H1 (cell line): ENCODE measurements around the gene RANBP9. TPM values are rescaled to one million over a fixed set of nuclear protein-coding genes. Genes with fewer than 3 reads are reported as not detected.

ENCODE experiments used
- ASH2L ChIP-seq: fragments of 200-600, 300-600 bp; sonication (generic); IDR thresholded peaks from one replicate; pipeline ENCODE4 v1.7.1; 2017; ENCODE audit warnings: low read length
- EP300 ChIP-seq, 2 experiments: IDR thresholded peaks; 1 replicate in 1 of 2; 2 replicates in 1 of 2; pipeline ENCODE4 v1.6.1; 2011 to 2012; ENCODE audit warnings: low read depth in 2 of 2, low read length in 2 of 2, mild to moderate bottlenecking in 2 of 2, borderline replicate concordance in 1 of 2, inconsistent platforms in 1 of 2, moderate library complexity in 1 of 2
- GABPA ChIP-seq: IDR thresholded peaks from 2 replicates; pipeline ENCODE4 v1.6.1; 2011; ENCODE audit warnings: mild to moderate bottlenecking, low read length, moderate library complexity, borderline replicate concordance; ENCODE audit not compliant: insufficient read depth
- RAD21 ChIP-seq, 2 experiments: IDR thresholded peaks in 1 of 2; conservative IDR thresholded peaks in 1 of 2; 2 replicates each; pipeline ENCODE4 v1.6.1; 2011; ENCODE audit warnings: low read depth in 2 of 2, low read length in 2 of 2, improper control_type of control experiment in 1 of 2, inconsistent platforms in 1 of 2, mild to moderate bottlenecking in 1 of 2, moderate library complexity in 1 of 2
- SAP30 ChIP-seq: fragments of 300-600 bp; sonication (generic); IDR thresholded peaks from 2 replicates; pipeline ENCODE4 v1.7.1; 2012; ENCODE audit warnings: low read length, moderate library complexity, mild to moderate bottlenecking, inconsistent platforms; ENCODE audit not compliant: insufficient read depth, insufficient replicate concordance
- TBP ChIP-seq: IDR thresholded peaks from 2 replicates; pipeline ENCODE4 v1.6.1; 2011; ENCODE audit warnings: low read depth, low read length, improper control_type of control experiment
- polyA plus RNA-seq, 7 experiments: library from polyadenylated mRNA; depleted of rRNA in 3 of 7; stranded (reverse) in 5 of 7; unstranded in 2 of 7; fragments of >200 nt in 5 of 7; fragments of 200-250 nt in 2 of 7; gene quantifications; 1 replicate in 5 of 7; 2 replicates in 1 of 7; 4 replicates in 1 of 7; pipeline versions ENCODE4 v1.2.1 to v1.2.3, GENCODE V29; 2011 to 2013; ENCODE audit warnings: missing spikeins in 2 of 7, mixed read lengths in 2 of 7
- total RNA-seq: library from RNA; stranded (reverse); fragmentation: NEBNext Ultra II Directional; extraction: Animal tissue kit (Norgen Biotek cat#: 25700); gene quantifications from 2 replicates; pipeline ENCODE4 v1.2.1, GENCODE V29; 2021
- TF ChIP-seq, protein P1 (sequence below): fragments of 300-600 bp; sonication (generic); IDR thresholded peaks from 2 replicates; pipeline ENCODE4 v1.7.1; 2012; ENCODE audit warnings: low read length, moderate library complexity, mild to moderate bottlenecking, inconsistent platforms; ENCODE audit not compliant: insufficient replicate concordance

Gene RANBP9
- total and polyA plus RNA-seq, 2 of the 8 experiments (the other 6 are each of a cell fraction or from before 2014, with no cell fraction given), result 13.0 to 36.7 TPM

DNA sequence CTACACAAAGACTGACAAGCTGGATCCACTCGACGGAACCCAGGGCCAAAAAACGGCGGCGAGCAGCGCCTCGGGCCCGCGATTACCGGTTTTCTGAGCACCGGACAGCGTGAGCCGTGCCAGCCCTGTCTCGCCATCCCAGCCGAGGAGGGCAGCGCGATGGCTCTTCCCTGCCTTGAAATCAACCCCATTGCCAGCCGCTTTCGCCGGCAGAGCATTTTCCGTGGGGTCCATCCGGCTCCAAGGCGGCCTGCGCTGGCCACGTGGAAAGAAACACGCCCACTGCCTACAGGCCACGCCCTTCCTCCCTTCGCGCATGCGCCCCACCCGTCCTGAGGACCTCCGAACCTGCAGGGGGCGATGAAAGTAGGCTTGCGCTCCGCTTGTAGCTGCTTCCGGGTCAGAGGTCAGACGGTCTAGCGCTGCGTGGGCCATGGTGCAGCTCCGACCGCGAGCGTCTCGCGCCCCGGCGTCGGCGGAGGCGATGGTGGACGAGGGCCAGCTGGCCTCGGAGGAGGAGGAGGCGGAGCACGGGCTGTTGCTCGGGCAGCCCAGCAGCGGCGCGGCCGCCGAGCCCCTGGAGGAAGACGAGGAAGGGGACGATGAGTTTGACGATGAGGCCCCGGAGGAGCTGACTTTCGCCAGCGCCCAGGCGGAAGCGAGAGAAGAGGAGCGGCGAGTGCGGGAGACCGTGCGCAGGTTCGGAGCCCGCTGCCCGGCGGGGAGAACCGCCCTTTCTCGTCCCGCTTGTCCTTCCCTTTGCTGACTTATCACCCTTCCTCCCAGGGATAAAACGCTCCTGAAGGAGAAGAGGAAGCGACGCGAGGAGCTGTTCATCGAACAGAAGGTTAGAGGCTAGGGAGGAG is 96.5 kb downstream of the RANBP9 start, which contains the start of gene NOL7 (continued):
- peak; percentile 91; the same call in 1 of the 2 replicates for TF ChIP-seq TBP
- TF ChIP-seq, protein P1, sequence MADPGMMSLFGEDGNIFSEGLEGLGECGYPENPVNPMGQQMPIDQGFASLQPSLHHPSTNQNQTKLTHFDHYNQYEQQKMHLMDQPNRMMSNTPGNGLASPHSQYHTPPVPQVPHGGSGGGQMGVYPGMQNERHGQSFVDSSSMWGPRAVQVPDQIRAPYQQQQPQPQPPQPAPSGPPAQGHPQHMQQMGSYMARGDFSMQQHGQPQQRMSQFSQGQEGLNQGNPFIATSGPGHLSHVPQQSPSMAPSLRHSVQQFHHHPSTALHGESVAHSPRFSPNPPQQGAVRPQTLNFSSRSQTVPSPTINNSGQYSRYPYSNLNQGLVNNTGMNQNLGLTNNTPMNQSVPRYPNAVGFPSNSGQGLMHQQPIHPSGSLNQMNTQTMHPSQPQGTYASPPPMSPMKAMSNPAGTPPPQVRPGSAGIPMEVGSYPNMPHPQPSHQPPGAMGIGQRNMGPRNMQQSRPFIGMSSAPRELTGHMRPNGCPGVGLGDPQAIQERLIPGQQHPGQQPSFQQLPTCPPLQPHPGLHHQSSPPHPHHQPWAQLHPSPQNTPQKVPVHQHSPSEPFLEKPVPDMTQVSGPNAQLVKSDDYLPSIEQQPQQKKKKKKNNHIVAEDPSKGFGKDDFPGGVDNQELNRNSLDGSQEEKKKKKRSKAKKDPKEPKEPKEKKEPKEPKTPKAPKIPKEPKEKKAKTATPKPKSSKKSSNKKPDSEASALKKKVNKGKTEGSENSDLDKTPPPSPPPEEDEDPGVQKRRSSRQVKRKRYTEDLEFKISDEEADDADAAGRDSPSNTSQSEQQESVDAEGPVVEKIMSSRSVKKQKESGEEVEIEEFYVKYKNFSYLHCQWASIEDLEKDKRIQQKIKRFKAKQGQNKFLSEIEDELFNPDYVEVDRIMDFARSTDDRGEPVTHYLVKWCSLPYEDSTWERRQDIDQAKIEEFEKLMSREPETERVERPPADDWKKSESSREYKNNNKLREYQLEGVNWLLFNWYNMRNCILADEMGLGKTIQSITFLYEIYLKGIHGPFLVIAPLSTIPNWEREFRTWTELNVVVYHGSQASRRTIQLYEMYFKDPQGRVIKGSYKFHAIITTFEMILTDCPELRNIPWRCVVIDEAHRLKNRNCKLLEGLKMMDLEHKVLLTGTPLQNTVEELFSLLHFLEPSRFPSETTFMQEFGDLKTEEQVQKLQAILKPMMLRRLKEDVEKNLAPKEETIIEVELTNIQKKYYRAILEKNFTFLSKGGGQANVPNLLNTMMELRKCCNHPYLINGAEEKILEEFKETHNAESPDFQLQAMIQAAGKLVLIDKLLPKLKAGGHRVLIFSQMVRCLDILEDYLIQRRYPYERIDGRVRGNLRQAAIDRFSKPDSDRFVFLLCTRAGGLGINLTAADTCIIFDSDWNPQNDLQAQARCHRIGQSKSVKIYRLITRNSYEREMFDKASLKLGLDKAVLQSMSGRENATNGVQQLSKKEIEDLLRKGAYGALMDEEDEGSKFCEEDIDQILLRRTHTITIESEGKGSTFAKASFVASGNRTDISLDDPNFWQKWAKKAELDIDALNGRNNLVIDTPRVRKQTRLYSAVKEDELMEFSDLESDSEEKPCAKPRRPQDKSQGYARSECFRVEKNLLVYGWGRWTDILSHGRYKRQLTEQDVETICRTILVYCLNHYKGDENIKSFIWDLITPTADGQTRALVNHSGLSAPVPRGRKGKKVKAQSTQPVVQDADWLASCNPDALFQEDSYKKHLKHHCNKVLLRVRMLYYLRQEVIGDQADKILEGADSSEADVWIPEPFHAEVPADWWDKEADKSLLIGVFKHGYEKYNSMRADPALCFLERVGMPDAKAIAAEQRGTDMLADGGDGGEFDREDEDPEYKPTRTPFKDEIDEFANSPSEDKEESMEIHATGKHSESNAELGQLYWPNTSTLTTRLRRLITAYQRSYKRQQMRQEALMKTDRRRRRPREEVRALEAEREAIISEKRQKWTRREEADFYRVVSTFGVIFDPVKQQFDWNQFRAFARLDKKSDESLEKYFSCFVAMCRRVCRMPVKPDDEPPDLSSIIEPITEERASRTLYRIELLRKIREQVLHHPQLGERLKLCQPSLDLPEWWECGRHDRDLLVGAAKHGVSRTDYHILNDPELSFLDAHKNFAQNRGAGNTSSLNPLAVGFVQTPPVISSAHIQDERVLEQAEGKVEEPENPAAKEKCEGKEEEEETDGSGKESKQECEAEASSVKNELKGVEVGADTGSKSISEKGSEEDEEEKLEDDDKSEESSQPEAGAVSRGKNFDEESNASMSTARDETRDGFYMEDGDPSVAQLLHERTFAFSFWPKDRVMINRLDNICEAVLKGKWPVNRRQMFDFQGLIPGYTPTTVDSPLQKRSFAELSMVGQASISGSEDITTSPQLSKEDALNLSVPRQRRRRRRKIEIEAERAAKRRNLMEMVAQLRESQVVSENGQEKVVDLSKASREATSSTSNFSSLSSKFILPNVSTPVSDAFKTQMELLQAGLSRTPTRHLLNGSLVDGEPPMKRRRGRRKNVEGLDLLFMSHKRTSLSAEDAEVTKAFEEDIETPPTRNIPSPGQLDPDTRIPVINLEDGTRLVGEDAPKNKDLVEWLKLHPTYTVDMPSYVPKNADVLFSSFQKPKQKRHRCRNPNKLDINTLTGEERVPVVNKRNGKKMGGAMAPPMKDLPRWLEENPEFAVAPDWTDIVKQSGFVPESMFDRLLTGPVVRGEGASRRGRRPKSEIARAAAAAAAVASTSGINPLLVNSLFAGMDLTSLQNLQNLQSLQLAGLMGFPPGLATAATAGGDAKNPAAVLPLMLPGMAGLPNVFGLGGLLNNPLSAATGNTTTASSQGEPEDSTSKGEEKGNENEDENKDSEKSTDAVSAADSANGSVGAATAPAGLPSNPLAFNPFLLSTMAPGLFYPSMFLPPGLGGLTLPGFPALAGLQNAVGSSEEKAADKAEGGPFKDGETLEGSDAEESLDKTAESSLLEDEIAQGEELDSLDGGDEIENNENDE, result no peak
- no peak for TF ChIP-seq EP300 (IDR thresholded peaks at IDR 0.05; ENCODE audit: borderline replicate concordance in 1 of 2, low read depth in 2 of 2, low read length in 2 of 2)
- TF ChIP-seq GABPA, result peak; percentile 89; the same call in 1 of the 2 replicates
- peak; percentile 95 for TF ChIP-seq SAP30
- TF ChIP-seq RAD21 (IDR thresholded peaks at IDR 0.05 in 1 of 2, conservative IDR thresholded peaks at IDR 0.05 in 1 of 2; ENCODE audit: low read depth in 2 of 2, low read length in 2 of 2), result peak in 1 of 2 experiments; percentile 1; a peak in 2 of 4 replicates
- peak; percentile 84 for TF ChIP-seq ASH2L
- TF ChIP-seq, all 59 proteins: peak for 29
